AG04450 (cell line): ENCODE results near the gene OSBPL5. TPM values are rescaled to one million over a fixed set of nuclear protein-coding genes. Genes with fewer than 3 reads are reported as not detected.

Source experiments
- CTCF ChIA-PET: fragments of 300-600, 350-600 bp; formaldehyde crosslinking; extraction: SDS; loops from one replicate; lab custom pipeline; 2022; ENCODE audit warnings: antibody characterized with exemption, inconsistent platforms; lab: Charles Lee
- POLR2A ChIA-PET: fragments of 350-600 bp; formaldehyde crosslinking; extraction: SDS; loops from one replicate; lab custom pipeline; 2021; ENCODE audit warnings: antibody characterized with exemption, inconsistent platforms; lab: Yijun Ruan, JAX
- DNase-seq: peaks from one replicate; pipeline ENCODE4 v3.0.0-alpha.2; 2011; ENCODE audit warnings: low read depth, low spot score
- H3K27ac ChIP-seq: one replicate; pipeline ENCODE4 v1.5.1; 2012; ENCODE audit warnings: low read depth, low read length, control low read depth
- H3K27me3 ChIP-seq: one replicate; pipeline ENCODE4 v1.6.0; 2012; ENCODE audit warnings: low read length; ENCODE audit not compliant: control insufficient read depth, insufficient read depth
- H3K4me3 ChIP-seq: 2 replicates; pipeline ENCODE4 v1.5.1; 2011; ENCODE audit warnings: mild to moderate bottlenecking, low read depth, low read length, control low read depth
- H3K9me3 ChIP-seq: 2 replicates; pipeline ENCODE4 v1.5.1; 2012; ENCODE audit warnings: low read length; ENCODE audit not compliant: control insufficient read depth, insufficient read depth
- CTCF ChIP-seq: IDR thresholded peaks from 2 replicates; pipeline ENCODE4 v1.5.1; 2011; ENCODE audit warnings: low read depth, low read length, control low read depth, inconsistent platforms
- polyA plus RNA-seq: library from polyadenylated mRNA; depleted of rRNA; stranded (reverse); fragments of >200 nt; gene quantifications from 2 replicates; pipeline ENCODE4 v1.2.3, GENCODE V29; 2011

Gene OSBPL5
- polyA plus RNA-seq, 1 experiment, result 7.4 TPM

GRCh38 chr11:3181725-3182461 lies 16.8 kb upstream of the OSBPL5 start:
- H3K9me3 ChIP-seq, result no peaks in the 10 kb centered on the region; the same call in 1 of the 2 replicates
- DNase-seq, result no peak
- CTCF ChIA-PET, result no interaction called here
- POLR2A ChIA-PET, result no interaction called here
- H3K4me3 ChIP-seq, result no peak overlapping the region
- TF ChIP-seq CTCF, result no peak
- no peak overlapping the region for H3K27ac ChIP-seq
- peaks cover 15% of the 10 kb centered on the region for H3K27me3 ChIP-seq

- no peak for DNase-seq
- ChIA-PET CTCF (no interaction called here), POLR2A (no interaction called here)
- TF ChIP-seq CTCF, result no peak
- Histone ChIP-seq H3K4me3 (no peak overlapping the region), H3K9me3 (peaks cover 3% of the 10 kb centered on the region), H3K27ac (no peak overlapping the region), H3K27me3 (peaks cover 12% of the 10 kb centered on the region)
Observed at GRCh38 chr11:3180869-3181268, 15.8 kb upstream of the OSBPL5 start.

GRCh38 chr11:3178349-3178748 lies 13.2 kb upstream of the OSBPL5 start:
- no peak overlapping the region for H3K4me3 ChIP-seq
- no peak for DNase-seq
- peaks cover 7% of the 10 kb centered on the region for H3K27me3 ChIP-seq
- CTCF ChIA-PET, result no interaction called here
- H3K27ac ChIP-seq, result no peak overlapping the region
- H3K9me3 ChIP-seq, result peaks cover 11% of the 10 kb centered on the region
- POLR2A ChIA-PET, result interaction anchor here (0.9 kb wide), 1 partner anchor 9 kb away, joined by 3 read pairs; no protein-coding TSS in a partner anchor
- TF ChIP-seq CTCF, result no peak

- no peak overlapping the region for H3K27ac ChIP-seq
- H3K4me3 ChIP-seq, result no peak overlapping the region
- peaks cover 7% of the 10 kb centered on the region for H3K27me3 ChIP-seq
- no peak for DNase-seq
- POLR2A ChIA-PET, result interaction anchor here (0.9 kb wide), 1 partner anchor 8 kb away, joined by 3 read pairs; no protein-coding TSS in a partner anchor
- TF ChIP-seq CTCF, result no peak
- peaks cover 11% of the 10 kb centered on the region for H3K9me3 ChIP-seq
- CTCF ChIA-PET, result no interaction called here
Observed at GRCh38 chr11:3177931-3178330, 12.8 kb upstream of the OSBPL5 start.

- ChIA-PET POLR2A (no interaction called here), CTCF (no interaction called here)
- no peak for TF ChIP-seq CTCF
- H3K27me3 ChIP-seq, result peaks cover 5% of the 10 kb centered on the region
- peaks cover 11% of the 10 kb centered on the region for H3K9me3 ChIP-seq
- H3K4me3 ChIP-seq, result no peak overlapping the region
- no peak for DNase-seq
- H3K27ac ChIP-seq, result no peak overlapping the region
Observed at GRCh38 chr11:3176487-3176886, 11.4 kb upstream of the OSBPL5 start.
